Measurements from ENCODE around the gene IRF3.

GRCh38 chr19:49651820-49652550 lies 13.7 kb downstream of the IRF3 start:
- no peak for TF ChIP-seq RAD21 (IDR thresholded peaks at IDR 0.05; ENCODE audit: low read depth)
- no peak for TF ChIP-seq CREB1 (IDR thresholded peaks at IDR 0.05; ENCODE audit: low read depth)
- no peak for TF ChIP-seq TCF12 (IDR thresholded peaks at IDR 0.05; ENCODE audit: low read depth)
- TF ChIP-seq TAF1 (IDR thresholded peaks at IDR 0.05; ENCODE audit: low read depth), result no peak
